NCI-H1105 (cell line): ENCODE data around the gene FBXW12.
"Not testable (repeated sequence)": the region's sequence is repeated elsewhere in the genome, so short reads cannot be mapped to it uniquely, and the experiment has no call there.

Experiments
- DNase-seq: peaks from one replicate; lab custom pipeline; 2025; lab: John Stamatoyannopoulos, UW

The FBXW12 gene

GRCh38 chr3:48371651-48372376, at the start of gene FBXW12:
TSS of gene FBXW12 (plus strand) at chr3:48372219. CDS start at chr3:48372768, 549 bp downstream.
- no peak for DNase-seq

DNA sequence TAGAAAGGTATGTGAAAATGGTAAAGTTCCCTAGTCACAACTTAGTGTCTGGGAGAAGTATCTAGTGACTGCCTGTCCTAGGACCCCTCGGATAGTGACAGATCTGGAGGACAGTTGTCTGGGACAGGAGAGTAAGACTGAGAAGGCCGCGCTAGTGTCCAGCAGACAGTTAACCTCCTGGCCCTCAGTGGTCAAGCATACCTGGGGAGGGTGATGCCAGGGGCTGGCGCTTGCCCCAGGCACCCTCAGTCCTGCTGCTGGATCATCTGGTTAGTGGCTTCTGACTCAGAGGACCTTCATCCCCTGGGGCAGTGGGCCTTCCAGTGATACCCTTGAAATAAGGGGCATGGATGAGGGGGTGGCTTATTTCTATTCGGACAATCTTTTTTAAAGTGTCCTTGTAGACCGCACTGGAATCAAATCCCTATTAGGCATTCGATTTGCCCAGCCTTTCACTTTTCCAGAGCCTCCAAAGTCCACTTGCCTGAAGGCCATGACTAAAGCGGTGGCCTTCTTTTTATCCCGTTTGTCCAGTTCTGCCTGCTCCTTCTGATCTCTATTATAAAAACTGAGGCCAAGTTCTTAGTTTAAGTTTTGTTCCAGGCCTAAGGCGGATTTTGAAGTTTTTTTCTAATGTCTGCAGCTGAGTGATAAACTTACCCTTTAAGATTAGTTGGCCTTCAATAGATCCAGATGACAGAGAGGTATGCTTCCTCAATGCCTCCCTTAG, 40.1 kb upstream of the FBXW12 start:
- DNase-seq = not testable (repeated sequence)

DNA sequence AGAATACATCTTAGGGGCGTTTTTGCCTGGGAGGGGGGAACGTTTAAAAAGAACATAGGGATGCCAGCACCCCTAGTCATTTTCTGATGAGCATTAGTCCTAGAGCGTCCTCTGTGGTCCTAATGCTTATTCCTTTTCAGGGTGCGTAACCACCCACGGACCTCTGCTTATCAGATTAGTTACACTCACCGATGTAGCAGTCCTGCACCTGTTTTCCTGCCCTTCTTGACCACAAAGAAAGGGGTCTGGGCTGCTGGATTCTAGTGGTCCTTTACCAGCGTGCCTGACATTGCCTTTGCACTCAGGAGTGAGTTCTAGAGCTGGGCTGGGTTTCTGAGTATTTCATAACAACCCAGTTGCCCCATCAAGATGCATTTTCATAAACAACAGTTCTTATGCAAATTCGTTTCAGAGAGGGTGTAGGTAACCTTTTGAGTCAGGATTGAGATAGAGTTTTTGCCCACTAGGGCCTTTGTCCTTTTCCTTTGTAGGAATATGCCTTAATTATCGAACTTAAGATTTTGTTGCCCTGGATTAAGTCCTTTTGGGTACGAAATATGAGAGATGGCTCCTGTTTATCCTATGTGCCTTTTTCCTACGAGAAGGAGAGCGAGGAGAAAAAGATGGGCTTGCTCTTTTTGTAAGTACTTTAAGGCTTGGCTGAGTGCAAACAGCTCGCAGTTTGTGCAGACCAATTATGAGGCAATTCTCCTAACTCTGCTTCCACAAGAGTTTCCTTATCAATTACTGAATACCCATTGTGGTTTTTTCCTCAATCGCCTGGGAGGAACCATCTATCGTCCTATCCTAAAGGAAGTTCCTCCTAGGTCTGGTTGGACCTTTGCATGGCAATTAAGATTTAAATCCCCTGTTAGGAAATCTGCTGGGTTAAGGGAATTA, 38.4 kb upstream of the FBXW12 start, which contains the start of gene SPINK8:
SPINK8 (minus strand) TSS at position 316 of the 900 bp plus-strand sequence. CDS start 5,320 bp downstream, outside the sequence.
- not testable (repeated sequence) for DNase-seq

GRCh38 chr3:48334605-48335004, 37.4 kb upstream of the FBXW12 start:
- DNase-seq = no peak

GRCh38 chr3:48335286-48335685, 36.7 kb upstream of the FBXW12 start:
- not testable (repeated sequence) for DNase-seq

- DNase-seq = not testable (repeated sequence)
These were observed 34.5 kb upstream of the FBXW12 start for GRCh38 chr3:48337536-48337935.

- no peak for DNase-seq
These were observed 33.4 kb upstream of the FBXW12 start for GRCh38 chr3:48338635-48339034.

GRCh38 chr3:48343432-48343831, 28.6 kb upstream of the FBXW12 start:
- DNase-seq = no peak

- DNase-seq = no peak
These were observed 27.0 kb upstream of the FBXW12 start for GRCh38 chr3:48344867-48345507.

DNA sequence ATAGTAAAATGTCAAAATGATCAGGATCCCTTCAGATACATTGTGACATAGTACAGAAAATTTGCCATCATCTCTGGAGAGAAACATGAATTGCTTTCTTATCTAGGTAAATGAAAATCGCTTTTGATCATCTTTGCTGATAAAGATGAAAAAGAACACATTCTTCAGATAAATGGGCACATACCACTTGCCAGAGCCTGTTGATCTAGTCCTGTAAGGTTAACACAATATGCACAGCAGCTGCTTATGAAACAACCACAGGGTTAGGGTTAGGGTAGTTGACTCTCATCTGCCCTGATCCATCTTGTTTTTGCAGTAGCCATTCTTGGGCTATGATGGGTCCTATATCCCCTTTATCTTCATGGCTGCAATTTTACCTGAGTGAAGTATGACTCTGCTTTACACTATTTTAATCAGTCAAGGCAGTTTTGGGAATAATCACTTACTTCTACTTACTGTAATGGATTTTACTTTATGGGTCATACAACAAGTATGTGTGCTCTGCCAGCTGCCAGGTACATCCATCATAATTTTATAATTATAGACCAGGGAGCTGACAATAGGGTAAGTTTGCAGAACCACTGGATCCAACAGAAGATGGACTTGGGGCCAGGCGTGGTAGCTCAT, 26.0 kb upstream of the FBXW12 start:
- DNase-seq = no peak

GRCh38 chr3:48347500-48347899, 24.5 kb upstream of the FBXW12 start:
- DNase-seq = no peak

DNA sequence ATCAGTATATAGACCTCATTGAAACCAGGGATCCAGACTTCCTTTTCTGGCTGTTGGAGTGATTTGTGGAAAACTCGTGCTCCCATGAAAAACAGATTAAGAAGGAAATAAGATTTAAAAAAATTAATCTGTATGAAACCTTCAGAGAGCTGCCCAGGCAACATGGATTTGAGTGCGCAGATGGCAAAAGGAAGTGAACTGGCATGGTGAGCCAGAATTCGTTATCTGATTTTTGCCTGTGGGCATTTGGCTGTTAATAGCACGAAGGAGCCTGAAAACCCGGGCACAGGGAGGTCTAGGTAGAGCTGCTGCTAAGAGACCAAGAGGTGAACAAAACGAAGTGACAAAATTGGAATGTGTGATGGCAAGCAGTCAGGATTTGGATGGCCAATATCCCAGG, 19.5 kb upstream of the FBXW12 start:
- DNase-seq = no peak

DNA sequence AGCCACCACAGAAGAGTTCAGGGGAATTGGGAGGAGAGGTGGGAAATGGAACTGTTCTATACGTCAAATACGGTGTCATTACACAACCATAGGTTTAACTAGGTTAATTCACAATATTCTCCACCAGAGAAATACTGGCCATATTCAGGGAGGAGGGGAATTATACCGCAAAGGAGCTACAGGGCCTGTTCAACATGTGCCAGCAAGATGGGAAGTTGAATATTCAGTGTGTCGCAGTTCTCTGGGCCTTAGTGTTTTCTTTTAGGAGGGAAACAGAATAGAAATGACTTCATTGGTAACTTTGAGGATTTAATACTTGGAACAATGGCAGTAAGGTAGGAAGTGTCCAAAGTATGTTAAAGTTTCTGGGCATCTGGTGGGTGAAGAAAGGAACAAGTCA, 18.0 kb upstream of the FBXW12 start:
- DNase-seq = no peak

- no peak for DNase-seq
These were observed 15.6 kb upstream of the FBXW12 start for GRCh38 chr3:48356419-48356818.

DNA sequence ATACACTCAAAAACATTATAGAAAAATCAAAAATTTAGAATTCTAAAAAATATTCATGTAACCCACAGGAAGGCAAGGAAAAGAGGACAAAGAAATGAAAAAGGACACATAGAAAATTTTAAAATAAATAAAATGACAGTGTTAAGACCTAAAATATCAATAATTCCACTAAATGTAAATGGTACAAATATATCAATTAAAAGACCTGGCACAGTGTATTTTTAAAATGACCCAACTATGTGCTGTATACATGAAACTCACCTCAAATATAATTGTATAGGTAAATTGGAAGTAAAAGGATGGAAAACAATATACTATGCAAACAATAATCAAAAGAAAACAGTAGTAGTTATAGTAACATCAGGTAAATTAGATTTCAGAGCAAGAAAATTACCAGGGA, 10.1 kb upstream of the FBXW12 start:
- no peak for DNase-seq

DNA sequence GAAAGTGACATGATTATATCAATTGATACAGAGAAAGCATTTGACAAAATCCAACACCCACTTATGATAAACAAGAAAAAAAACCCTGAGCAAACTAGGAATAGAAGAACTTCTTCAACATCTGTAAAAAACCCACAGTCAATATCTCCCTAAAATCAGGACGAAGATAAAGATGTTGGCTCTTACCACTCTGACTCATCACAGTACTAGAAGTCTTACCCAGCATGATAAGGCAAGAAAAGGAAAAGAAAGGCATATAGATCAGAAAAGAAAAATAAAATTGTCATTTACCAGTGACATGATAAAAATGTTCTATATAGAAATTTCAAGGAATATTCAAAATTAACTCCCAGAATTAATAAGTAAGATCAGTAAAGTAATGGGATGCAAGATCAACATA, 7.2 kb upstream of the FBXW12 start:
- DNase-seq = no peak

DNA sequence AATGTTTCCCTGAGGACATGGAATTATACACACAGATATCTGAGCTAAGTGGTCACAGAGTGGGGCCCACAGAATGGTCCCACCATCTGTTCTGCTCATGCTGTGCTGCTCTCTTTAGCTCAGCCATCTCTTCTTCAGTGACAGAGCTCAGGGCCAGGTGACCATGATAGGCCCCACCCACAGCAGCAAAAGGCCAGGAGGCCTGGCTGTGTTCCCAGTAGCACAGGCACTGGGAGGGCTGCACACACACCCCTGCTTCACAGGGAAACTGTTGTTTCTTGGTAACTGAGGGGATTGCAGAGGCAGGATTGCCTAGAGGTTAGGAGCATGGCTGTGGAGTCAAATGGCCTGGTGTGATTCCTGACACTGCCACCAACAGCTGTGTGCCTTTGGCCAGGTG, 4.8 kb upstream of the FBXW12 start:
- peak; percentile 8 for DNase-seq

- no peak for DNase-seq
These were observed 2.2 kb upstream of the FBXW12 start for GRCh38 chr3:48369693-48370332.

- no peak for DNase-seq
These were observed 1.7 kb upstream of the FBXW12 start for GRCh38 chr3:48370333-48370713.

- DNase-seq = no peak
These were observed 355 bp downstream of the FBXW12 start for GRCh38 chr3:48372377-48372770.

GRCh38 chr3:48372862-48373435, 930 bp downstream of the FBXW12 start:
- no peak for DNase-seq
